Activated CD4-positive, alpha-beta T cell treated with anti-CD3 and anti-CD28 coated beads, Interleukin-2, Interleukin-6, amounts not matched to agents 100 ng/mL and 50 ng/mL, durations not matched to agents 16 hours and 8 hours (primary cell): ENCODE measurements around the gene OAF.
"Not testable (repeated sequence)": the region's sequence is repeated elsewhere in the genome, so short reads cannot be mapped to it uniquely, and the experiment has no call there.

Experiments used
- DNase-seq: peaks from one replicate; pipeline ENCODE4 v3.0.0-alpha.2; 2020

Gene OAF

DNA sequence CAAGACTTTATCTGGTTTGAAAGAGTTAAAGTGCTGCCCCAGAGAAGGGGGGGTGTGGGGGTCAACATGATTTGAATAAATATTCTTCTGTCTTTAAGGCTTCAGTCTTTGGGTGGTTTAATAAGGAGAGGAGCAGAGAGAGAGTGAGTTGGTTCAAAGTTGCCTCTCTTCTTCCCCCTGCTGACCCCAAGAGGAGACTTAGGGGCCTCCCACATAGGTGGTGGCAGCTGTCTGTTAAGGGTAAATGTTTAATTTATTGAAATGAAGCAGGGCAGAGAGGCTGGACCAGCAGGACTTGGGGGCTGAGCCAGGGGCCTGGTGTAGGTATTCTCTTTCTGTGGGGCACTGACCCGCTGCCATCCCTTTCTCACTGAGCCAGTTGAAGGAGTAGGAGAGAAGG, 34.6 kb downstream of the OAF start:
- DNase-seq: no peak

GRCh38 chr11:120248551-120249278, 37.9 kb downstream of the OAF start:
- peak; percentile 80 for DNase-seq

DNA sequence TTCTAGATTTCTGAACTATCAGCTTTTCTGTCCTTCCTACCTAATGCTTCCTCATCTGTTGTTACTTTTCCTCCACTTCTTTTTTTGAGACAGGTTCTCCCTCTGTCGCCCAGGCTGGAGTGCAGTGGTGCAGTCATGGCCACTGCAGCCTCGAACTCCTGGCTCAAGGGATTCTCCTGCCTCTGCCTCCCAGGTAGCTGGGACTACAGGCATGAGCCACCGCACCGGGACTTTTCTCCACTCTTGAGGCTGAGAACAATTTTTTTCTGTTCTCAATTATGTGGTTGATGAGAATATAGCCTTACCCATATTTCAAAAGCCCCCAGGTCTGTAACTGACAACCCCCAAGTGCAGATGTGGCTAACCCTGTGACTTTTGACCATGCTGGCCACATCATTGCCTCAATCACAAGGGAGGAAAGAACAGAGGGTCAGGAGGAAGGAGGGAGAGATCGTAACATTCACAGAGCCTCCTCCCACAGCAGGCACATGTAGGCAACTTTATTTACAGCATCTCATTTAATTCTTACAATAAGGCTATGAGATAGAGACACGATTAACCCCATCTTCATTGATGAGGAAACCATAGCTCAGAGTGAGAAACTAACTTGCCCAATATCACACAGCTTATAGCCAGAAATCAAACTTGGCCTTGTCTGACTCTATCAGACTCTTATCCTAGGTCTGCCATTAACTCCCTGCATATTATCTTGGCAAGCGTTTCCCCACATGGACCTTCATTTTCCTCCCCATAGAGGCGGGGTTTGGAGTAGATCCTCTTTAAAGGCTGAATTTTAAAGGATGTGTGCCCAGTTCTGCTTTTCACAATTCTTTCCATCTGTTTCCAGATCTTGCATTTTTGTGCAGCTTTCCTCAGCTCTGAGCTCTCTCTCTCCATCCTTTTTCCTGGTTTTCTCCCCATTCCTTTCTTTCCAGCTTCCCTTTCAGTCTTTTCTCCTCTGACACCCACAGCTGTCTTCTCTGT, 38.7 kb downstream of the OAF start:
- DNase-seq: no peak

- DNase-seq: not testable (repeated sequence)
These were observed 42.5 kb downstream of the OAF start for GRCh38 chr11:120253377-120253776.

DNA sequence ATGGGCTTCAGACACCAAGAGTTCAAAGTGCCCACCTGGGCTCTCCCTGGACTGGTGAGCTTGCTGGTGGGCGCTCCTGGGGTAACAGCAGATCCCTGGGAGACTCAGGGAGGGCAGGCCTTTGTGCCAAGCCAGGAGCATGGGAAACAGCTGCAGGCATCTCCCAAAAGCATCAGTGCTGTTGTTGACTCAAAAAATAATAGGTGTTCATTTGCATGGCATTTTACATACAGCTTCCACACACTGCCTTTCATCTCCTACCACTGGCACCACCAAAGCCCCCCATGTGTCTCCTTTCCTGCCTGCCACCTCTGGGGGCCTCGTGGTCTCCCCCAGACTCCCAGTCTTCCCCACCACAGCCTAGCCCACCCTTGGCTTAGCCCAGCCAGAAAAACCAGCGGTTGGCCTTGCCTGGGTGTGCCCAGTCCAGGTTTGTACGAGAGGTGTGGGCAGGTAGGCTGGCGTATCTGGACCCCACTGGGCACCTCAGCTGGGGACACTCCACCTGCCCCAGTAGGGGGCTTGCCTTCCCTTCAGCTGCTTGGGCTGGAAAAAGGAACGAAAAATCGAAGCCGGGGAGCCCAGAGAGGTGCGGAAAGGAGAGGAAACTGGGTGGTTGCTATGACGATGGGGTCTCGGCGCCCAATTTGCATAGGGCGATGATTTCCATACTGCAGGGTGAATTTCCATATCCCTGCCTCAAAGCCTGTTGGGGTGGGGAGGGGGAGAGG, 44.1 kb downstream of the OAF start:
- no peak for DNase-seq

DNA sequence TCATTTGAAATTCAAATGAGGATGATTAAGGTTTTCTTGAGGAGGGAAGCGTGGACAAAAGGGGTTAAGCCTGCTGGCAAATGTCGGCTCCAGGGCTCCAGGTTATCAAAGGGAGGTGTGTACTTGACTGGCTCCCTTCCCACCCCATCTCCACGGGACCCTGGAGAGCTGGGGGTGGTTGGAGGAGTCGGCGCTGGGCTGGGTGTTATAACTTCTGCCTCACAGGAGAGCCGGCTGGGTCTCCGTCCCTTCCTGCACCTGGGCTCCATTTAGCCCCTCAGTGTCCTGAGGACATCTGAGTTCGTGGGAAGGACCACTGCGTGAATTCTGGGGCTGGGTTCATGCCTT, 44.7 kb downstream of the OAF start:
- DNase-seq: no peak

GRCh38 chr11:120256178-120256577, 45.3 kb downstream of the OAF start:
- no peak for DNase-seq

DNA sequence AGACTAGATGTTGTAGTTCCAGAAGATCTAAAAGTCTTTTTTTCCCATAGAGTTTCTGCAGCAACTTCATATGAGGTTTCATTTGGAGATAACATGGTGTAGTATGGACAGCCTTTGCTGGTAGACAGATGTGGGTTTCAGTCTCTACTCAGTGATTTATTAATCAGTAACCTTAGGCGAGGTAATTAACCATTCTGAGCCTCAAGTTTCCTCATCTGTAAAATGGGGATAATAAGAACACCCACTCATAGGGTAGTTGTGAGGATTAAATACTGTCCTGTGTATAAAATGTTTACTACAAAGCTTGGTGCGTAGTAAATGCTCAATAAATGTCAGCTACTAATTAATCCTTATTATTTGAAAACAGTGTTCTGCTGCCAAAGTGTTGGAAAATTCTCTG, 45.9 kb downstream of the OAF start:
- DNase-seq: no peak

GRCh38 chr11:120257346-120257745, 46.5 kb downstream of the OAF start:
- DNase-seq: no peak

DNA sequence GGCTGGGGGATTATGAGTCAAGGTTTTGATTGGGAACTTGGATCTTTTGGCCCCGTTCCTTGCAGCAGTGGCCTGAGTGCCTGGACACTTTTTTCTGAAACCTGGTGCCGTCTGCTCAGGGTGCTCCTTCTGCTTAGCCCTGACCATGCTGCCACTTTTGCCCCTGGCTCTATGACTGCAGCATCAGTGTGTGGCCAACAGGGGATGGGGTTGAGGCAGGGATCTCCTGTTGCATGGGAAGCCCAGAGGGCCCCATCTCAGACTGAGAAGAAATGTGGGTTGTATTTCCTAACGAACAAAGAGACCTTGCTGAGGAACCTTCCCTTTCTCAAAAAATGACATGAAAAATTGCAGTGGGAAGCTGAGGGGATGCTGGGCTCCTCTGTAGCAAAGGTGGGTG, 47.8 kb downstream of the OAF start:
- DNase-seq: no peak

DNA sequence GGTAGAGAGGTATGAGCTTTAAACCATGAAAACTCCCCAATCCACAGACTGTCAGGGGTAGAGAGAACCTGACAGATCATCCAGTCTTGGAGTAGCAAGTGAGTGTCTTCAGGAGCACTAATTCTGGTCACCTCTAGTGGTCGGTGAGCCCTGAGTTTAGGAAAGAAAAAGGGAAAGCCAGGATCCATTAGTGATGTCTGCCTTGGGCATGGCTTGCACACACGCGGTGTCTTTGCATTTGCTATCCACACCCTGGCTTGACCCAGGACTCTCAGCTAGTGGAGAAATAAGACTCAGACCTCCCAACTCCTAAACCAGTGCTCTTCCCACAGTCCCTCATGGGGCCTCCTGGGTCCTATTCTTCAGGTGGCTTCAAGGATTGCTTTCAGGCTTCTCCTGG, 48.4 kb downstream of the OAF start:
- DNase-seq: no peak

GRCh38 chr11:120259988-120260565, 49.2 kb downstream of the OAF start:
- DNase-seq: no peak

DNA sequence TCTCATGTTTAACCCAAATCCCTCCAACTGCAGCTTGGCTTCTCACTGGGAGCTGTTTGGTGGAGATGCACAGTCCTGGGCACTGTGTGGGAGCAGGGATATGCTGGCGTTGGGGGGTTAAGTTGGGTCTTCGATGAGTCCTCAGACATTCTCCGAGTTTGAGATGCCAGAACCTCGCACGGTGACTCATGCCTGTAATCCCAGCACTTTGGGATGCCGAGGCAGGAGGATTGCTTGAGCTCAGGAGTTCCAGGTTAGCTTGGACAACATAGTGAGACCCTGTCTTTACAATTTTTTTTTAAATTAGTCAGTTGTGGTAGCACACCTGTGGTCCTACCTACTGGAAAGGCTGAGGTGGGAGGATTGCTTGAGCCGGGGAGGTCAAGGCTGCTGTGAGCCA, 49.8 kb downstream of the OAF start:
- DNase-seq: no peak

- no peak for DNase-seq
These were observed 50.5 kb downstream of the OAF start for GRCh38 chr11:120261321-120261720.

DNA sequence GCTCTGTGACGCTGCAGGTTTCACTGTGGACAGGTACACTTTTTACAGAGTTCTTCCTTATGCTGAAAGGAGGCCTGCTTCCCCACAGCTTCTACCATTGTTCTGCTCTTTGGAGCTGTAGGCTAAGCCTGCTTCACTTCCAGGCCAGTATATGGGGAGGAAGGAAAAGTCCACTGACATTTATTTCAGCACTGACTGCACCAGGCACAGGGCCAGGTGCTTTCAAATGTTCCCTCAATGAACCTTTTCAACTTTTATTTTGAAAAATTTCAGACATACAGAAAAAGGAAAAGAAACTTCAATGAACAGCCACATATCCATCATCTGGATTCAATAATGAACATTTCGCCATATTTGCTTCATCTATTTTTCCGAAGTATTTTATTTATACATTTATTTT, 51.1 kb downstream of the OAF start:
- DNase-seq: no peak

GRCh38 chr11:120267319-120267718, 56.5 kb downstream of the OAF start:
- DNase-seq: no peak

GRCh38 chr11:120268686-120269085, 57.9 kb downstream of the OAF start:
- no peak for DNase-seq

DNA sequence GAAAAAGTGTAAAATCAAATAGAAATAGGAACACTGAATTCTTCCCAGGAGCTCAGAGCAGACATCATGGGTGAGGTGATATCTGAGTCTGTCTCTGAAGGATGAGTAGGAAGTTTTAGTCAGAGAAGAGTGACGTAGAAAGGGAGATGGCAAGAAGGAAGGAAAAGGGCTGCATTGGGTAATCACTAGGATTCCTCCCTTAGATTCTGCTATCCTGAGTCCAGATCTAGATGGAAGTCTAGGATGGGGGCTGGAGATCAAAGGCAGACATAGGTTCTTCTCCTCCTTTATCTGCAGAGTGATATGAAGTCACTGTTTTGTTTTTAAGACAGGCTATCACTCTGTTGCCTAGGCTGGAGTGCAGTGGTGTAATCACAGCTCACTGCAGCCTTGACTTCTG, 59.6 kb downstream of the OAF start:
- DNase-seq: no peak

- DNase-seq: no peak
These were observed 60.8 kb downstream of the OAF start for GRCh38 chr11:120271672-120272071.

- no peak for DNase-seq
These were observed 61.5 kb downstream of the OAF start for GRCh38 chr11:120272303-120272702.

DNA sequence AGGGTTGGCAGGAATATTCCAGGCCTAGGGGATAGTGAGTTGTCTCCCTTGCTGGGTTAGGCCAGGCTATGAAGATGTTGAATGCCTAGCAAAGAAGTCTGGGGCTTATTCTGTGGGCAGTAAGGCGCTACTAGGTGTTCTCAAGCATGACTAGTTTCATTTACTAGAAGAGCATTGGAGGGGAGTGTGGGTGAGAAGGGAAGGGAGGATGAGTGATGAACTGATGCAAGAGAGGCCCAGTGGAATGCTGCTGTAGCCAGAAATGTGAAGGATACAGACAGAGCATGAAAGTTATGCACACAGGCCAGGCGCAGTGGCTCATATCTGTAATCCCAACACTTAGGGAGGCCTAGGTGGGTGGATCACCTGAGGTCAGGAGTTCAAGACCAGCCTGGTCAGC, 62.6 kb downstream of the OAF start:
- no peak for DNase-seq

- not testable (repeated sequence) for DNase-seq
These were observed 63.1 kb downstream of the OAF start for GRCh38 chr11:120273956-120274355.

DNA sequence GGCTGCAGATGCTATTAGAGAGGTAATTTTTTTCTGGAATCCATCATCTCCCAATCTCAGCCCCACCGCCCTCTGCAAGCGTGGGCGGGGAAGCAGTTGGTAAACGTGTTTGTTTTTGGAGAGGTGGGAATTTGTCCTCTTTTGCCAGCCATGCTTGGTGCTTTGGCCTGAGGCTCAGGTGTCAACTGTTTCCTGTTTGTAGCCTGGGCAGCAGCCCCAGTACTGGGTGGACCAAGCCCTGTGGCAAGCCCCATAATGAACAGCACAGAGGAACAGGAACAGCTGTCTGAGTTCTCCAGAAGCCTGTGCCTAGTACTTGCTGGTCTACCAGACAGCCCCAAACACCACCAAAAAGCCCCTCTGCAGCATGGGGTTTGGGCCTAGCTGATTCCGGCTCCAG, 68.7 kb downstream of the OAF start:
- no peak for DNase-seq
